Hematopoietic multipotent progenitor cell (in vitro differentiated cells): Measurements from ENCODE around the gene XPOT. TPM values are rescaled to one million over a fixed set of nuclear protein-coding genes. Genes with fewer than 3 reads are reported as not detected.

Experiments used
- DNase-seq, 3 donors: peaks; one replicate each; pipeline ENCODE4 v3.0.0-alpha.2; 2011 to 2015; ENCODE audit warnings: low read depth in 2 of 3, low spot score in 2 of 3
- total RNA-seq: library from RNA; depleted of rRNA; stranded (reverse); fragments of >200 nt; gene quantifications from one replicate; pipeline ENCODE4 v1.2.3, GENCODE V29; 2012

The XPOT gene
- total RNA-seq, 1 donor = 21.8 TPM

GRCh38 chr12:64419696-64420095 lies 15.5 kb downstream of the XPOT start:
- no peak for DNase-seq

DNA sequence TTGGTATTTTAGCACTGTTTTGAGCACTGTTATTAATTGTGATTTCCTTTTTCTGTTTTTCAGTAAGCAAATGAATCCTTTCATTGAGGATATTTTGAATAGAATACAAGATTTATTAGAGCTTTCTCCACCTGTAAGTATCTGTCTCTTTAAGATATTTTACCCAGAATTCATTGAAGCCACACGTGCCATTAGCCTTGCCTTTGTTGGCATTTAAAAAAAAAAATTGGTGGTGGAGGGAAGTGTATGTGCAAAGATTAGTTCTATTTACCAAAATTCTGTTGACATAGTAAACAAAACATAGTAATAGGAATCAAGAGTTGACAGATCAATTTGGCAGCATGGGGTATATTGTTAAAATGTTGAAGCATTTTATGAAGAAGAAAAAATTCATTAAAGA lies 23.8 kb downstream of the XPOT start:
- DNase-seq = no peak

DNA sequence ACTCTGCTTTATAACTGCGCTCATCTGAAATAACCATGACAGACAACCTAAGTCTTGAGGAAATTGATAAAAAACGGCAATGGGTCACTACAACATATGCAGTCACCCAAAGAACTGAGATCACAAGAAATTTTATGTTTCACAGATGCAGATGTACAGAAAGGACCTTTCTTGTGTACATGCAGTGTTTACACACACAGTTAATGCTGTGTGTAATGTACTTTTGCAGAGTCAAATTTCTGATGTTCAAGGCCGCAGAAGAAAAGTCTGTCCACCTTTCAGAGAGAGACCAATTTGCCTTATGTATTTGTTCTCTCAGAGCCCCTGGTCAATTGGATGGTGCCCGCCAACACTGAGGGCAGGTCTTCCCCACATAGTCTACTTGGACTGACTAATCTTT lies 24.8 kb downstream of the XPOT start:
- DNase-seq = no peak

GRCh38 chr12:64430886-64431285 lies 26.7 kb downstream of the XPOT start:
- no peak for DNase-seq

- no peak for DNase-seq
Measured at GRCh38 chr12:64431791-64432190, 27.6 kb downstream of the XPOT start.

DNA sequence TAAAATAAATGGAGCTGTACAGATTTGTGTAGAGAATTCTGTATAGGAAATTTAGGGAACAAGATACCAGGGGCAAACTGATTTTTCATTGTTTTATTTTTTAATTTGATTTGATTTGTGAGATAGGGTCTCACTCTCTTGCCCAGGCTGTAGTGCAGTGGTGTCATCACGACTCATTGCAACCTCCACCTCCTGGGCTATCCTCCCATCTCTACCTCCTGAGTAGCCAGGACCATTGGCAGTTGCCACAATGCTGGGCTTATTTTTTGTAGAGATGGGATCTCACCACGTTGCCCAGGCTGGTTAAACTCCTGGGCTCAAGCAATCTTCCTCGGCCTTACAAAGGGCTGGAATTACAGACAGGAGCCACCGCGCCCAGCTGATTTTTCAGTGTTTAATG lies 29.7 kb downstream of the XPOT start:
- DNase-seq = no peak

- DNase-seq = no peak
Measured at GRCh38 chr12:64440100-64440499, 35.9 kb downstream of the XPOT start.

DNA sequence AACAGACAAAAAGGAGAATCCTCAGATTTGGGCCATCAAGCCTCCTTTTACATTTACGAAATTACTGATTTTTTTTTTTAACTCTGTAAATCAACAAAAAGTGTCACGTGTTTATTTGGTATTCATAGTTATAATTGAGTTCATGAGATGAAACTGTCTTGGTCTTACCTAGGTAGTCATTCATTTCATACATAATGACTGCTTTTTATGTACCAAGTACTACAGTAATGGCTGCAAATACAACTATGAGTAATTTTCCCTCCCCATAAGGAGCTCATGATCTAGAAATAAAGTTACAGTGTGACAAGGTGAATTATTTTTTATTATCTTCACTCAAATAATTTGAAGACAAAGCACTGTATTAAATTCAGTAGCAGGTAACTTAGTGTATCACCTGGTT lies 41.3 kb downstream of the XPOT start:
- DNase-seq = no peak

DNA sequence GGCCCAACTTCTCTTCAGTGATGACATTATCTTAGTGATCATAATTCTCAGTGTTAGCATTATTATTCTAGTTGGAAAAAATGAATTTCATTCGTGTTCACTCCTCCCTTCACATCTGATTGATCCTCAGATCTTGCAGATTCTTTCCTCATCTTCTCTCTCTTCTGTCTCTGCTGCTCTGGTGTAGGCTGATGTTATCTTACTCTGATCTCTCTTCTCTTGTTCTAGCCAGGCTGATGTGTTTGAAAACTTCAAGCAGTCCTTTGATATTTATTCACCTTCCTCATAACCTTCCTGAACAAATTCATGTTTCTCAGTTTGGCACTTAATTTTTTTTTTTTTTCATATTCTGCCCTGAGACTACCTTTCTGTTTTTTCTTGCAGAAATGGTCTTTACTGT lies 42.1 kb downstream of the XPOT start:
- DNase-seq = no peak

GRCh38 chr12:64450057-64450640 lies 46.0 kb downstream of the XPOT start:
- no peak for DNase-seq

DNA sequence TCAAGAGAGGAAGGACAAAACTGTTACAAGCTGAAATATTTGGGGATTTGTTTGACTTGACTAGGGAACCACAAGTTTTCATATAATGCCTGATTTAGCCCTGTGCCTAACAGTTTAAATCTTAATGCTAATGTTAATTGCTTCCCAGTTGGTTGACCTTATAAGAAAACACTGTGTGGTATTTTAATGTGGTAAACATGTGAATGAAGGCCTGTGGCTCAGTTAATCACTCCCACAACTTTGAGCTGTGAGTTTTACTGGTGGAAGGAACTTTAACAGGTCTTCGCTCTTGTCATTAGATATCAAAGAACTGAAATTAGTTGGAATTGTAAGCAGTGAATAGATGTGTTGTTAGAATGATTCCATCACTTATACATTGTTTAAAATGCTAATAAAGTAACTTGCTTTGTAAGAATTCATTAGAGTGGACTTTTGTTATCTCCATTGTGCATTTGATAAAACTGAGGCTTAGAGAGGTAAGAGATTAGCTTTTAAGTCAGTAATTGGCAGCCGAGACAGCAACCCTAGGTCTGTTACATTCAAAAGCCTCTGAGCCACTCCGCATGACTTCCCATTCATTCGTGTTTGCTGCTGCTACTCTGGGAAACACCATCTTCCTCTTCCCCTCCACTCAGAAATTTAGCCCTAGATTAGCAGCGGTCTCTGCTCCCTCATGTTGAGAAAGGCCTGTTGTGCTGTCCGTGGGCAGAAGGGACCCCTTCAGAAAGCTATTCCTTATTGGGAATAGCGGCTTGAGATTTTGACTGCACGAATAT lies 46.7 kb downstream of the XPOT start:
- DNase-seq = peak in 2 of 3 donors; percentile 28 to 29

GRCh38 chr12:64451687-64452558 lies 47.7 kb downstream of the XPOT start, which contains the start of gene TBK1:
Gene TBK1, plus strand, starts transcription at chr12:64452120. Its CDS starts 3,751 bp downstream, at chr12:64455871.
- peak; percentile 32 to 67 (median 66) for DNase-seq

DNA sequence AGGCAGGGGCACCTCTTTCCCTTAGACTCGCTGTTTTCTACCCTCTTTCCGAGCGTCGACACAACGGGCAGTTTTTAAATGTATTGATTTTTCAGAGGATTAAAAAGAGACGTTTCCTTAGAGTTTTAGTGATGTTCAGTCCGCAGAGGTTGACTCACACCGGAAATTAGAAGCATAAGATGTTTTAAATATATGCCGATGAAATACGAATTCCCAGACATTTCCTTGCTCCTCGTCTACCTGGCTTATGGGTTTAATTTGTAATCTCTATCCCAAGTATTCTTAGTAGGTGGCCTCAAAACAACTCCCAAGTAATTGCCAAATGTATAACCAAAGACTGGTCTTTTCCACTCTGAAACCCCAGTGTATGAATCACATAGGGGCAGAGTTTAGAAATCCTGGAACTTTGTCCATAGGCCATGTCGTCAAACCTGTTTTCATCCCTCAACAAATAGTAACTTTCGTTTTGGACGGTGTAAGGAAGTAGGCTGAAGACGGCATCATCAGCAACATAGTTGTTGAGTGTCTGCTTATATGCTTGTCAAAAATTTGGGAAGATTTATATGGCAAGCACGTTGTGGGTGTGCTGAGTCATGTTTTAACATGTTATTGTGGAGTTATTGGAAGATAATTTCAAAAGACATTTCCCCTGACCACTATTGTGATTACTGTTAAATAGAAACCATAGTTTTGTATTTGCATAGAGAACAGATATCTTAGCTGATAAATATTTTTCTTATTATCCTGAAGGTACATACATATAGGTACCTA lies 48.6 kb downstream of the XPOT start:
- peak in 2 of 3 donors; percentile 52 to 60 for DNase-seq

DNA sequence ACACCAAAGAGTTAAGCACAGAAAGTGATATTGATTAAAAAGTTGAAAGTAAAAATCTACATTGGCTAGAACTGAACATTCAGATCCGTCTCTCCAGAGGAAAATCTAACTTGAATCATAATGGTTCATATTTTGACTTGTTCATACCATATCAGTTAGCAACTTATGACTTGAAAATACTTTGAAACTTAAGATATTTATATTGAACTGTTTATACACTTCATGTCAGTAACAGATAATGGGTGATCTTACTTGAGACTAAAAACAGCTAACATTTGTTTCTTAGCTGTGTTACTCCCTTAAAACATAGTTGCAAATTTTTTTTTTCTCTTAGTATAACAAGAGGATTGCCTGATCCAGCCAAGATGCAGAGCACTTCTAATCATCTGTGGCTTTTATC lies 51.3 kb downstream of the XPOT start:
- DNase-seq = no peak

- no peak for DNase-seq
Measured at GRCh38 chr12:64456119-64456518, 51.9 kb downstream of the XPOT start.

DNA sequence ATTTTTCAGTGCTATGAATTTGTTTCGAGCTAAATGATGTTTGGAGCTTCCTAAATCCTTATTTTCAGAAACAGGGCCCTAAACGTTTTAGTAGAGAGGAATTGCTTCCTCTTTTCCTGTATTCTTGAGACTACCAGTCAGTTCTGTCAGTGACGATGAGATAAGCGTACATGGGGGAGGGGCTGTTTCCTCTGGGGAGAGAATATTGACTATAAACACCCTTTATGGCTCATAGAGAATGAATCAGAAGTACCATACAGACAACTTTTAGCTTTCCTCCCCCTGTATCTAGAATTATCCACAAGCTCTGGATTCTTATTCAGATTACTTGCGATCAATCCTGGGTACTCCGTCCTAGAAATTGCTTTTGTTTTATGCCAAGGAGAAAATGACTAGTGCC lies 52.8 kb downstream of the XPOT start:
- peak in 2 of 3 donors; percentile 58 to 60 for DNase-seq

- no peak for DNase-seq
Measured at GRCh38 chr12:64457466-64457865, 53.3 kb downstream of the XPOT start.

DNA sequence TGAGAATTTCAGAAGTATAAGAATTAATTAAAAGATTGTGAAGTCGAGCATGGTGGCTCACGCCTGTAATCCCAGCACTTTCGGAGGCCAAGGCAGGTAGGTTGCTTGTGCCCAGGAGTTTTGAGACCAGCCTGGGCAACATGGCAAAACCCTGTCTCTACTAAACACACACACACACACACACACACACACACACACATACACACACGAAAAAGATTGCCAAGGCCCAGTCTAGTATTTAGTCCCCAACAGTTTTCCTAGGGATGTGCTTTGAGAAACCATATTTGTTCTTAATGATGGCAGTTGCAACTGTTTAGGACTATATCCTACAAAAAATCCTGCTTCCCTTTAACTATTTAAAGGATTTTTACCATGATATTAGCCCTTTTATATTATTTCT lies 53.7 kb downstream of the XPOT start:
- DNase-seq = no peak

DNA sequence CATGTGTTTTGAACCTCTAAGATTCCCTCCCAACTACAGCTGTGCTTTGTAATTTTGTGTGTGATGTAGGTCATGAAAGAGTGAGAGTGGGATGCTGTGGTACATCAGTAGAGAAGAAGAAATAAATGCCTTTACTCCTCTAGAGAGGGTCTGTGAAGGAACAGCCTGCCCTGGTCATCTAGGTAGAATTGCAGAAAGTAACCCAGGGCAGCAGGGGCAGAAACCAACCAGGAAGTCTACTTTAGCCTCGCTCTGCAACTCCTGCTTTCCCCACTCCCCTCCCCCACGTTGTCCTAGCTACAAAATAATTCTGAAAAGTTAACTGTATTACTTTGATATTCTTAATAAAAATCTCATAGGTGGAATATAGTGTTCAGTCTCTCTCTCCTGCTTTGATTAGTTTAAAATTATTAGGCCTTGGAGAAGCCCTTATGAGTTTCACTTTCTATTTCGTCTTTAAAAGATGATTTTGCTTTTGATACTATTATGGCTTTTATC lies 55.3 kb downstream of the XPOT start:
- peak in 2 of 3 donors; percentile 14 to 24 for DNase-seq

- DNase-seq = no peak
Measured at GRCh38 chr12:64461634-64462414, 57.6 kb downstream of the XPOT start.
